K562 (cell line): ENCODE data around the gene MDC1. TPM values are rescaled to one million over a fixed set of nuclear protein-coding genes. Genes with fewer than 3 reads are reported as not detected.

Source experiments
- ARID1B ChIP-seq: fragments of 450-650 bp; IDR thresholded peaks from 2 replicates; pipeline ENCODE4 v1.6.1; 2016; ENCODE audit warnings: antibody characterized with exemption, mild to moderate bottlenecking, inconsistent platforms
- CBX2 ChIP-seq: fragments of 200-600 bp; sonication (generic); IDR thresholded peaks from one replicate; pipeline ENCODE4 v1.6.1; 2012; ENCODE audit warnings: mild to moderate bottlenecking, low read length, inconsistent platforms; ENCODE audit not compliant: insufficient read depth, poor library complexity, severe bottlenecking
- CTCFL ChIP-seq: IDR thresholded peaks from 2 replicates; pipeline ENCODE4 v1.6.1; 2011; ENCODE audit warnings: borderline replicate concordance, low read depth, mild to moderate bottlenecking, moderate library complexity, low read length; ENCODE audit not compliant: insufficient read depth, poor library complexity, severe bottlenecking
- E4F1 ChIP-seq: fragments of 250-450 bp; sonication (Bioruptor Pico); IDR thresholded peaks from 2 replicates; pipeline ENCODE4 v1.5.0; 2021; ENCODE audit warnings: mild to moderate bottlenecking, borderline replicate concordance
- HLTF ChIP-seq: fragments of 450-650 bp; IDR thresholded peaks from 2 replicates; pipeline ENCODE4 v1.6.1; 2016
- IRF9 ChIP-seq: fragments of 450-650 bp; IDR thresholded peaks from 2 replicates; pipeline ENCODE4 v1.6.1; 2016; ENCODE audit warnings: missing biosample characterization, missing genetic modification characterization
- MITF ChIP-seq: IDR thresholded peaks from 2 replicates; pipeline ENCODE4 v1.6.1; 2014; ENCODE audit warnings: antibody characterized with exemption
- NCOA2 ChIP-seq, 2 experiments: fragments of 450-650 bp; IDR thresholded peaks; 2 replicates each; pipeline ENCODE4 v1.6.1; 2018; ENCODE audit warnings: mild to moderate bottlenecking in 2 of 2, moderate library complexity in 1 of 2; ENCODE audit not compliant: partially characterized antibody in 2 of 2
- PYGO2 ChIP-seq: fragments of 450-650 bp; IDR thresholded peaks from 2 replicates; pipeline ENCODE4 v1.6.1; 2016; ENCODE audit warnings: mild to moderate bottlenecking, missing genetic modification characterization, moderate library complexity, missing compliant biosample characterization
- SNRNP70 ChIP-seq: fragments of 200-400 bp; formaldehyde crosslinking; optimal IDR thresholded peaks from 2 replicates; pipeline ENCODE3; 2017; ENCODE audit warnings: low read depth, low read length
- TBL1XR1 ChIP-seq, 2 experiments: IDR thresholded peaks; 2 replicates each; pipeline ENCODE4 v1.6.1; 2012; ENCODE audit warnings: improper control_type of control experiment in 2 of 2, low read length in 2 of 2, mild to moderate bottlenecking in 1 of 2
- TBP ChIP-seq: optimal IDR thresholded peaks from 2 replicates; pipeline ENCODE3; 2011; ENCODE audit warnings: low read depth, low read length, improper control_type of control experiment
- ZBTB43 ChIP-seq: sonication (generic); formaldehyde crosslinking; IDR thresholded peaks from 2 replicates; pipeline ENCODE4 v1.8.0; 2023; ENCODE audit warnings: mild to moderate bottlenecking, missing genetic modification reagents
- ZKSCAN8 ChIP-seq: fragments of 200-800 bp; sonication (Bioruptor generic); IDR thresholded peaks from 2 replicates; pipeline ENCODE4 v1.6.1; 2016; ENCODE audit warnings: missing genetic modification characterization, missing compliant biosample characterization
- ZNF24 ChIP-seq: fragments of 450-650 bp; IDR thresholded peaks from 2 replicates; pipeline ENCODE4 v1.6.1; 2016
- ZNF347 ChIP-seq: fragments of 450-650 bp; formaldehyde crosslinking; IDR thresholded peaks from 2 replicates; pipeline ENCODE4 v1.4.0; 2020; ENCODE audit warnings: low read depth, mild to moderate bottlenecking, moderate library complexity
- ZNF584 ChIP-seq: fragments of 200-800 bp; sonication (Bioruptor generic); IDR thresholded peaks from 2 replicates; pipeline ENCODE4 v1.6.1; 2016; ENCODE audit warnings: low read depth, mild to moderate bottlenecking, missing genetic modification characterization, missing compliant biosample characterization
- ZNF778 ChIP-seq: fragments of 450-650 bp; formaldehyde crosslinking; IDR thresholded peaks from 2 replicates; pipeline ENCODE4 v1.4.0; 2020; ENCODE audit warnings: mild to moderate bottlenecking, moderate library complexity
- polyA plus RNA-seq, 8 experiments: library from polyadenylated mRNA; depleted of rRNA in 4 of 8; stranded (reverse) in 5 of 8; unstranded in 3 of 8; fragments of >200 nt; fragmentation: Nextera tagmentation in 2 of 8; fragmentation: Illumina TruSeq in 1 of 8; extraction: Ambion mirVana in 2 of 8; extraction: Trizol in 1 of 8; gene quantifications; 2 replicates each; pipeline versions ENCODE4 v1.2.1 to v1.2.3, GENCODE V29; 2011 to 2014; ENCODE audit warnings: inconsistent platforms in 1 of 8, missing spikeins in 1 of 8
- total RNA-seq, 7 experiments: library from RNA; depleted of rRNA in 6 of 7; stranded (reverse); fragments of >200 nt in 6 of 7; fragmentation: Illumina TruSeq in 2 of 7; extraction: Trizol in 2 of 7; gene quantifications; 2 replicates each; pipeline versions ENCODE4 v1.2.1 to v1.2.3, GENCODE V29; 2011 to 2021; ENCODE audit warnings: low replicate concordance in 1 of 7

Gene MDC1
- total and polyA plus RNA-seq, 9 of the 15 experiments (the other 6 are each of a cell fraction or from before 2014, with no cell fraction given), result 8.2 to 114 (median 20.0) TPM

GRCh38 chr6:30719791-30720737 is 3.0 kb upstream of the MDC1 start, which contains the start of gene TUBB (continued):
- TF ChIP-seq E4F1 (CRISPR knock-in tag) (peak; percentile 85), CTCFL (no peak), TBP (no peak), NCOA2 (IDR thresholded peaks at IDR 0.05; ENCODE audit: partially characterized antibody in 2 of 2) (no peak), ZNF778 (CRISPR knock-in tag) (no peak), TBL1XR1 (IDR thresholded peaks at IDR 0.05; ENCODE audit: low read length in 2 of 2) (peak in 1 of 2 experiments; percentile 23; a peak in 3 of 4 replicates), MITF (no peak), HLTF (no peak), ARID1B (peak; percentile 5; the same call in 1 of the 2 replicates), ZKSCAN8 (CRISPR knock-in tag) (no peak), ZBTB43 (no peak; the same call in 1 of the 2 replicates), ZNF584 (CRISPR knock-in tag) (no peak), ZNF347 (CRISPR knock-in tag) (no peak), PYGO2 (no peak), ZNF24 (no peak), CBX2 (no peak), IRF9 (tag) (peak; percentile 42; the same call in 1 of the 2 replicates), SNRNP70 (no peak)
